Neural progenitor cell (in vitro differentiated cells): Measurements from ENCODE around the gene COL23A1. TPM values are rescaled to one million over a fixed set of nuclear protein-coding genes. Genes with fewer than 3 reads are reported as not detected.

Source experiments
- DNase-seq: peaks from one replicate; pipeline ENCODE4 v3.0.0-alpha.2; 2016; ENCODE audit warnings: low spot score
- H2AFZ ChIP-seq: fragments of 200-600 bp; sonication (generic); replicated peaks from 2 replicates; pipeline ENCODE4 v1.6.1; 2016; ENCODE audit warnings: antibody characterized with exemption
- H3F3A ChIP-seq: fragments of 200-600 bp; sonication (generic); 2 replicates; pipeline ENCODE4 v1.6.1; 2016; ENCODE audit warnings: antibody characterized with exemption, low read depth
- H3K27ac ChIP-seq: fragments of 200-600 bp; sonication (generic); 2 replicates; pipeline ENCODE4 v1.5.1; 2016; ENCODE audit warnings: mild to moderate bottlenecking
- H3K27me3 ChIP-seq: fragments of 200-600 bp; sonication (generic); 2 replicates; pipeline ENCODE4 v1.6.1; 2016; ENCODE audit warnings: mild to moderate bottlenecking, moderate library complexity
- H3K36me3 ChIP-seq: fragments of 200-600 bp; sonication (generic); 2 replicates; pipeline ENCODE4 v1.5.1; 2016
- H3K4me1 ChIP-seq: fragments of 200-600 bp; sonication (generic); 2 replicates; pipeline ENCODE4 v1.6.1; 2016; ENCODE audit warnings: mixed run types
- H3K4me2 ChIP-seq: fragments of 200-600 bp; sonication (generic); 2 replicates; pipeline ENCODE4 v1.6.1; 2016
- H3K4me3 ChIP-seq: fragments of 200-600 bp; sonication (generic); 2 replicates; pipeline ENCODE4 v1.5.1; 2016
- H3K79me2 ChIP-seq: fragments of 200-600 bp; sonication (generic); 2 replicates; pipeline ENCODE4 v1.6.1; 2016; ENCODE audit warnings: low read depth
- H3K9ac ChIP-seq: fragments of 200-600 bp; sonication (generic); 2 replicates; pipeline ENCODE4 v1.6.1; 2016
- H3K9me3 ChIP-seq: fragments of 200-600 bp; sonication (generic); 2 replicates; pipeline ENCODE4 v1.5.1; 2016; ENCODE audit warnings: low read depth
- H4K20me1 ChIP-seq: fragments of 200-600 bp; sonication (generic); 2 replicates; pipeline ENCODE4 v1.6.1; 2016; ENCODE audit warnings: low read depth
- H3K27ac Mint-ChIP-seq: 3 replicates; pipeline ENCODE4 v1.8.0; 2021; ENCODE audit warnings: mixed read lengths
- H3K27me3 Mint-ChIP-seq: 2 replicates; pipeline ENCODE4 v1.8.0; 2022; ENCODE audit warnings: low read depth, mild to moderate bottlenecking, inconsistent platforms, moderate library complexity, mixed read lengths; ENCODE audit not compliant: insufficient read depth
- H3K36me3 Mint-ChIP-seq: 3 replicates; pipeline ENCODE4 v1.8.0; 2021; ENCODE audit warnings: mixed read lengths
- H3K4me1 Mint-ChIP-seq: 3 replicates; pipeline ENCODE4 v1.8.0; 2021; ENCODE audit warnings: mixed read lengths
- H3K4me3 Mint-ChIP-seq: 3 replicates; pipeline ENCODE4 v1.8.0; 2021; ENCODE audit warnings: mild to moderate bottlenecking, moderate library complexity, mixed read lengths
- H3K9me3 Mint-ChIP-seq: 3 replicates; pipeline ENCODE4 v1.8.0; 2020; ENCODE audit warnings: mixed read lengths
- CTCF ChIP-seq: fragments of 200-600 bp; sonication (generic); IDR thresholded peaks from 2 replicates; pipeline ENCODE4 v1.5.1; 2017; ENCODE audit warnings: antibody characterized with exemption, mild to moderate bottlenecking
- EZH2 ChIP-seq: fragments of 200-600 bp; sonication (generic); IDR thresholded peaks from 2 replicates; pipeline ENCODE4 v1.6.1; 2017; ENCODE audit warnings: antibody characterized with exemption, mild to moderate bottlenecking, moderate library complexity
- EZH2phosphoT487 ChIP-seq: fragments of 200-600 bp; sonication (generic); IDR thresholded peaks from 2 replicates; pipeline ENCODE4 v1.6.1; 2017; ENCODE audit warnings: antibody characterized with exemption
- total RNA-seq: library from RNA; depleted of rRNA; stranded (reverse); fragments of >200 nt; gene quantifications from 2 replicates; pipeline ENCODE4 v1.2.3, GENCODE V29; 2015; ENCODE audit warnings: low replicate concordance

COL23A1 gene
- total RNA-seq, 1 donor from 2014 or later: not detected

DNA sequence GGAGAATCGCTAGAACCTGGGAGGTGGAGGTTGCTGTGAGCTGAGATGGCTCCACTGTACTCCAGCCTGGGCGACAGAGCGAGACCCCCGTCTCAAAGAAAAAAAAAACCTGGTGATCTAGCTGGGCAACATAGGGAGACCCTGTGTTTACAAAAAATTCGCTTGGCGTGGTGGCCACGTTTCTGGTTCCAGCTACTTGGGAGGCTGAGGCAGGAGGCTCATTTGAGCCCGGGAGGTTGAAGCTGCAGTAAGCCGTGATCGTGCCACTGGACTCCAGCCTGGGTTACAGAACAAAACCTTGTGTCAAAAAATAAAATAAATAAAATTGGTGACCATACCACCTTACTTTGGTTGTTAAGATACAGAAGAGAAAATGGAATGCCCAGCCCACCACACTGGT is 387.7 kb downstream of the COL23A1 start:
- Histone ChIP-seq H3K9me3 (no peaks in the 10 kb centered on the region), H3K27ac (no peak overlapping the region), H3K79me2 (peaks cover 38% of the 10 kb centered on the region), H3K36me3 (peaks cover 11% of the 10 kb centered on the region), H3K4me1 (peaks cover 16% of the 10 kb centered on the region), H4K20me1 (peaks cover 26% of the 10 kb centered on the region), H3K4me2 (no peak overlapping the region), H3F3A (peaks cover 40% of the 10 kb centered on the region), H3K4me3 (no peak overlapping the region), H3K27me3 (peaks cover 9% of the 10 kb centered on the region), H3K9ac (no peak overlapping the region), H2AFZ (no peak overlapping the region)
- Mint-ChIP-seq H3K4me1 (peaks cover 28% of the 10 kb centered on the region), H3K36me3 (peaks cover 13% of the 10 kb centered on the region), H3K27me3 (peaks cover 26% of the 10 kb centered on the region), H3K9me3 (peaks cover 2% of the 10 kb centered on the region), H3K4me3 (peak overlapping the region; percentile 80), H3K27ac (no peak overlapping the region)
- no peak for DNase-seq
- TF ChIP-seq CTCF (no peak), EZH2phosphoT487 (no peak)

DNA sequence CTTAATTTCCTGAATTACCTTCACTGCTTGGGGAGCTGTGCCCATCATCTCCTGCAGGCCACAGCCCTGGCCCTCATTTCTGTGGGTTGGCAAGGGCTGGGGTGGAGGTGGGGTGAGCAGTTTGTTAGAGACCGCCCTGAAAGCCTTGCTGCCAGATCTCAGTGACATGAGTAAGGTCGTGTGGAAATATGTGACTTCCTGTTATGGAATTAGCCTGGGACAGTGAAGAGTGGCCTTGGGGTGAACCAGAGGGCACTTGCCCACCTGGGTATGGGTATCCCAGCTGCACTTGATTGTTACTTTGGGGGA is 388.3 kb downstream of the COL23A1 start:
- peaks cover 13% of the 10 kb centered on the region for H3K36me3 Mint-ChIP-seq
- Histone ChIP-seq H2AFZ (no peak overlapping the region), H3K9ac (no peak overlapping the region), H3K4me2 (no peak overlapping the region), H3K79me2 (peaks cover 31% of the 10 kb centered on the region), H4K20me1 (peaks cover 19% of the 10 kb centered on the region), H3K4me1 (peaks cover 12% of the 10 kb centered on the region), H3K9me3 (no peaks in the 10 kb centered on the region), H3F3A (peaks cover 36% of the 10 kb centered on the region), H3K27me3 (peaks cover 9% of the 10 kb centered on the region), H3K4me3 (no peak overlapping the region), H3K27ac (no peak overlapping the region), H3K36me3 (peaks cover 6% of the 10 kb centered on the region)
- peaks cover 26% of the 10 kb centered on the region for H3K4me1 Mint-ChIP-seq
- no peak for TF ChIP-seq CTCF
- no peak for TF ChIP-seq EZH2
- TF ChIP-seq EZH2phosphoT487: no peak
- H3K4me3 Mint-ChIP-seq: peak overlapping the region; percentile 7
- DNase-seq: no peak
- H3K9me3 Mint-ChIP-seq: peaks cover 2% of the 10 kb centered on the region
- H3K27ac Mint-ChIP-seq: no peak overlapping the region
- H3K27me3 Mint-ChIP-seq: peaks cover 26% of the 10 kb centered on the region

- Mint-ChIP-seq H3K27me3 (peaks cover 26% of the 10 kb centered on the region), H3K4me3 (no peak overlapping the region), H3K4me1 (peaks cover 27% of the 10 kb centered on the region), H3K27ac (no peak overlapping the region), H3K9me3 (peaks cover 2% of the 10 kb centered on the region), H3K36me3 (peaks cover 10% of the 10 kb centered on the region)
- TF ChIP-seq CTCF (no peak), EZH2 (no peak), EZH2phosphoT487 (no peak)
- H3K4me2 ChIP-seq: no peak overlapping the region
- no peak overlapping the region for H3K27ac ChIP-seq
- H3K79me2 ChIP-seq: peaks cover 26% of the 10 kb centered on the region
- H3F3A ChIP-seq: peaks cover 36% of the 10 kb centered on the region
- no peak overlapping the region for H3K4me3 ChIP-seq
- no peak overlapping the region for H3K9ac ChIP-seq
- peaks cover 14% of the 10 kb centered on the region for H4K20me1 ChIP-seq
- no peaks in the 10 kb centered on the region for H3K9me3 ChIP-seq
- H3K4me1 ChIP-seq: peaks cover 12% of the 10 kb centered on the region
- H3K36me3 ChIP-seq: peaks cover 1% of the 10 kb centered on the region
- no peak for DNase-seq
- peaks cover 9% of the 10 kb centered on the region for H3K27me3 ChIP-seq
- no peak overlapping the region for H2AFZ ChIP-seq
Measured at GRCh38 chr5:178201221-178201926, 388.8 kb downstream of the COL23A1 start.
